ENCODE results near the gene FNIP1.
"Not testable (repeated sequence)": the region's sequence is repeated elsewhere in the genome, so short reads cannot be mapped to it uniquely, and the experiment has no call there.

FNIP1 gene

DNA sequence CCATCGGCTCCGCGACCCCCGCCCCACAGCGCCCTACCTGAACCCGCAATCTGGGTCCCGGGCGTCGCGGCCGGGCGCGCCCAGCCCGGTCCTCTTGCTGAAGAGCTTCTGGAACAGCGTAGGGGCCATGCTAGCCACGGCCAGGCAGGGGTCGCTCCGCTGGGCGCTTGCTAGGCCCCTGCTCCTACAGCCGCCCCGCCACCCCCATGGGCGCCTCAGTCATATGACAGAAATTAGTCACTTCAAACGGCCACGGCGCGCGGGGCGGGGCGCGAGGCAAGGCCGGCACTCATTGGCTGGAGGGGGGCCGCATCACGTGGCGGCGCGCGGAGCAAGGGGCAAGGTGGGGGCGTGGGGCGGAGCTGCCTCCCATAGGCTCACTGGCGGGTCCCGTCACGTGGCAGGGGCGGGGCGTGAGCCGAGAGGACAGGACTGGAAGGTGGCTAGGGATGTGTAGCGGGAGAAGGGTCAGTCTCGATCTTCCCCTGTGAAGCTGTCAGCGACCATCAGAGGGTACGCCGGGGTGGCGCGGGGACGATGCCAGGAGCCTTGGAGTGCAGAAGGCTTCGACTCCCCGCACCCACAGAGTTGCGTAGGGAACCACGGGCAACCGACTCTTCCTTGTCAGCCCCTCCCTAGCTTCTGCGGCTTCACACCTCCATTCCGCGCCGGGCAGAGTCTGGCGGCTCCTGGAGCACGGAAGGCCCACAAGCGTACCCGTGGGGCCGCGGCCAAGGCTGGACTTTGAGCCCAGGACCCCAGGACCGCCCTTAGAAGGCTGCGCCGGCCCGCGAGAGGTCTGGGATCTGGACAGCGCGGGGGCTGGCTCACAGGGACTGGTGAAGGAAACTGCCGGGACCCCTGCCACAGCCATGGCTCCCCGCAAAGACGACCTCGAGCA, at the start of gene FNIP1:
TSS of gene FNIP1 (minus strand) at position 225 of the 901 bp plus-strand sequence. CDS start at position 129, 96 bp downstream.
- peak; percentile 96 for DNase-seq (ENCODE audit: low spot score)

DNA sequence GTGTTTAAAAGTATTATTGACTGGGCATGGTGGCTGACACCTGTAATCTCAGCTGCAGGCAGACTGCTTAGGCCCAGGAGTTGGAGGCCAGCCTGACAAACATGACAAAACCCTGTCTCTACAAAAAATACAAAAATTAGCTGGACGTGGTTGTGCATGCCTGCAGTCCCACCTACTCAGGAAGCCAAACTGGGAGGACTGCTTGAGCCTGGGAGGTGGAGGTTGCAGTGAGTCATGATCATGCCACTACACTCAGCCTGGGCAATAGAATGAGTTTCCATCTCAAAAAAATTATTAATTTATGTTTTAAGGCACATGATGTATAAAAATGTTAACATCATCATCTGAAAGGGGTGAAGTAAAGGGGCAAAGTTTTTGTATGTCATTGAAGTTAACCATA, 49.7 kb upstream of the FNIP1 start:
- DNase-seq (ENCODE audit: low spot score): no peak

DNA sequence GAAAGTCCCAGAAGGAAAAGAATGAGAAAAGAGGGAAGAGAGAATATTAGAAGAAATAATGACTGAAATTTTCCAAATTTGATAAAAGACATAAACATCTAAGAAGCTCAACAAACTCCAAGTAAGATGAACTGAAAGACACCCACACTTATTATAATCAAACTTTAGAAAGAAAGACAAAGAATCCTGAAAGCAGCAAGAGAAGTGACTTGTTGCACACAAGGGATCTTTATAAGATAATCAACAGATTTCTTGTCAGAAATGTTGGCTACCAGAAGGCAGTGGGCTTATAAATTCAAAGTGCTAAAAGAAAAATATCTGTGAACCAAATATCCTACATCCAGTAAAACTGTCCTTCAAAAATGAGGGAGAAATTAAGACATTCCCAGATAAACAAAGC, 49.0 kb upstream of the FNIP1 start:
- no peak for DNase-seq (ENCODE audit: low spot score)

DNA sequence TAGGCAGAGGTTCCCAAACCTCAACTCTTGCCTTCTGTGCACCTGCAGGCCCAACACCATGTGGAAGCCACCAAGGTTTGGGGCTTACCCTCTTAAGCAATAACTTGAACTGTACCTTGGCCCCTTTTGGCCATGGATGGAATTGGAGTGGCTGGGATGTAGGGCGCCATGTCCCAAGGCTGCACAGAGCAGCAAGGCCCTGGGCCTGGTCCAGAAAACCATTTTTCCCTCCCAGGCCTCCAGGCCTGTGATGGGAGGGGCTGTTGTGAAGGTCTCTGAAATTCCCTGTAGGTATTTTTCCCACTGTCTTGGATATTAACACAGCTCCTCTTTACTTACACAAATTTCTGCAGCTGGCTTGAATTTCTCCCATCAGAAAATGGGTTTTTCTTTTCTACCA, 46.2 kb upstream of the FNIP1 start:
- not testable (repeated sequence) for DNase-seq (ENCODE audit: low spot score)

DNA sequence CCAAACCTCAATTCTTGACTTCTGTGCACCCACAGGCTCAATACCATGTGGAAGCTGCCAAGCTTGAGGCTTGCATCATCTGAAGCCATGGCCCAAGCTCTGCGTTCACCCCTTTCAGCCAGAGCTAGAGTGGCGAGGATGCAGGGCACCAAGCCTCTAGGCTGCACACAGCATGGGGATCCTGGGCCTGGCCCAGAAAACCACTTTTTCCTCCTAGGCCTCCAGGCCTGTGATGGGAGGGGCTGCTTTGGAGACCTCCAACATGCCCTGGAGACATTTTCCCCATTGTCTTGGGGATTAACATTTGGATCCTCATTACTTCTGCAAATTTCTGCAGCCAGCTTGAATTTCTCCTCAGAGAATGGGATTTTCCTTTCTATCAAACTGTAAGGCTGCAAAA, 35.9 kb upstream of the FNIP1 start:
- not testable (repeated sequence) for DNase-seq (ENCODE audit: low spot score)

DNA sequence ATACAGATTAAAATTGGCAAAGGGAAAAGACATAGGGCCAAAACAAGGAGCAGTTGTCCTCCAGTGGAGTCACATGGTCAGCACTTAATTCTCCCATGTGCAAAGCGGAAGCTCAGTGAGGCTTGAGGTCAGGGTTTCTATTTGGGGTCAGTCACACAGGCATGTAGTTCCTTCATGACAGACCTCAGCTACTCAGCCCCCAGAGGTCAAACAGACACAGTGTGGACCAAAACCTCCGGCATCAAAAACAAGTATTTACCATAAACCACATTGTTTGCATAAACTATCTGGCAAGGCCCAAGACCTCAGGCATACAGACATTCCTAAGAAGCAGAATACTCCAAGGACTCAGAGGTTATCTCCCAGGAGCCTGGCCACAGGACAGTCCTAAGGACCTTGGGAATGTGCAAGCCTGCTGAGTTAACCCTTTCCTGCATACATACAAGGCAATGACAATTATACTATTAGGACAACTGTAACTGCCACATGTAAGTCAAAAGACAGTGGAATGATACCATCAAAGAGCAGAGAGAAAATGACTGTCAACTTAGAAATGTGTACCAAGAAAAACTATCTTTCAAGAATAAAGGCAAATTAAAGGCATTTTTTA, 28.7 kb upstream of the FNIP1 start:
- no peak for DNase-seq (ENCODE audit: low spot score)

DNA sequence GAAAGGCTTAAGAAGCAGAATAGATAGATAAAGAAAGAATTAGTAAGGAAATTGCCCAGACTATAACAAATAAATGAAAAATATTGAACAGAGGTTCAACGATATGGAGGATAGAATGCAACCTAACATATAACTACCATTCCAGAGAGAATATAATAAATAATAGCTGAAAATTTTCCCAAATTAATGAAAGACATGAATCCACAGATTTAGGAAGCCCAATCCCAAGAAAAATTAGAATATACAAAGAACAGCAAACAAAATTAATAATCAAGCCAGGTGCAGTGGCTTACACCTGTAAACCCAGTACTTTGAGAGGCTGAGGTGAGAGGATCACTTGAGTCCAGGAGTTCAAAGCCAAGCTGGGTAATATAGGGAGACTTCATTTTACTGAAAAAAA, 27.8 kb upstream of the FNIP1 start:
- no peak for DNase-seq (ENCODE audit: low spot score)

DNA sequence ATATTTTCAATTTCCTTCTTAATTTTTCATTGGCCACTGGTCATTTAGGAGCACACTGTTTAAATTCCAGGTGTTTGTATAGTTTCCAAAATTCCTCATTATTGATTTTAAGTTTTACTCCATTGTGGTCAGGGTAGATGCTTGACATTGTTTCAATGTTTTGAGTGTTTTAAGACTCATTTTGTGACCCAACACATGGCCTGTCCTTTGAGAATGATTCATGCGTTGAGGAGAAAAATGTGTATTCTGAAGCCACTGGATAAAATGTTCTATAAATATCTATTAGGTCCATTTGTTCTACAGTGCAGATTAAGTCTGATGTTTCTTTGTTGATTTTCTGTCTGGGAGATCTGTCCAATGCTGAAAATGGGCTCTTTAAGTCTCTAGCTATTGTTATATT, 24.4 kb upstream of the FNIP1 start:
- no peak for DNase-seq (ENCODE audit: low spot score)

DNA sequence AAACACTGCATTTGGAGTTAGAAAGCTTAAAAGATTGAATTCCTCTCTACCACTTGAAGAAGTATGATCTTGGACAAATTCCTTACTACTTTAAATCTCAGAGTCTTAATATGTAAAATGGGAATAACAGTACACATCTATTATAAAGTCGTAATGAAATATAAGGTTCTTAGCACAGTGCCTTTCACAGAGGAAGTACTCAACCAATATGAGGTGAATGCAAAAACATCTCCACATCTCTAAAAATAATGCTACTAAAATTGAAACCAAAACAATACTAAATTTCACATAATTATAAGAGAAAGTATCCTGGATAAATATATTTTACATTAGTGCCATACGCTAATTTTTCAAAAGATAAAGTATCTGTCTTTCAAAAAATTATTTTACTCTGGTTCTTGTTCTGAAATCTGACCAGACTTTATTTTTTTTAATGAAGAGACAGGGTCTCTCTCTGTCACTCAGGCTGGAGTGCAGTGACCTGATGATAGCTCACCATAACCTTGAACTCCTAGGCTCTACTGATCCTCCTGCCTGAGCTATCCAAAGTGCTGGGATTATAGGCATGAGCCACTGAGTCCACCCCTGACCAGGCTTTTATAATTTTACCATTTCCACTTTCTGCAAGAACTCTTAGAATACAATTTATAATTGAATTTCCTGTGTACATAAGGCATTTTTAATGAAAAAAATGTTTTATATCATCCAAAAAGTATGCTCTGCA, 21.3 kb upstream of the FNIP1 start:
- DNase-seq (ENCODE audit: low spot score): no peak

DNA sequence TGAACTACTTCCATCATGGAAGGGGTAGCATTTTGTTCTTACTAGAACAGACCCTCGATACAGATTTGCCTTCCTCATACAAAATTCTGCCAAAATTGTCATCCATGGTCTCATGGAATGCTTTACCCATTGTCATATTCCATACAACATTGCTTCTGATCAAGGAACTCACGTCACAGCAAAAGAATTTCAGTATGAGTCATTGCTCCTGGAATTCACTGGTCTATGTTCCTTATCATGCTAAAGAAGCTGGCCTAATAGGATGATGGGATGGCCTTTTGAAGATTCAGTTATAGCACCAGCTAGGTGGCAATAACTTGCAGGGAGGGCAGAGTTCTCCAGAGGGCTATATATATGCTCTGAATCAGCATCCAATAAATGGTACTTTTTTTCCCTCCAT, 18.2 kb upstream of the FNIP1 start:
- no peak for DNase-seq (ENCODE audit: low spot score)

DNA sequence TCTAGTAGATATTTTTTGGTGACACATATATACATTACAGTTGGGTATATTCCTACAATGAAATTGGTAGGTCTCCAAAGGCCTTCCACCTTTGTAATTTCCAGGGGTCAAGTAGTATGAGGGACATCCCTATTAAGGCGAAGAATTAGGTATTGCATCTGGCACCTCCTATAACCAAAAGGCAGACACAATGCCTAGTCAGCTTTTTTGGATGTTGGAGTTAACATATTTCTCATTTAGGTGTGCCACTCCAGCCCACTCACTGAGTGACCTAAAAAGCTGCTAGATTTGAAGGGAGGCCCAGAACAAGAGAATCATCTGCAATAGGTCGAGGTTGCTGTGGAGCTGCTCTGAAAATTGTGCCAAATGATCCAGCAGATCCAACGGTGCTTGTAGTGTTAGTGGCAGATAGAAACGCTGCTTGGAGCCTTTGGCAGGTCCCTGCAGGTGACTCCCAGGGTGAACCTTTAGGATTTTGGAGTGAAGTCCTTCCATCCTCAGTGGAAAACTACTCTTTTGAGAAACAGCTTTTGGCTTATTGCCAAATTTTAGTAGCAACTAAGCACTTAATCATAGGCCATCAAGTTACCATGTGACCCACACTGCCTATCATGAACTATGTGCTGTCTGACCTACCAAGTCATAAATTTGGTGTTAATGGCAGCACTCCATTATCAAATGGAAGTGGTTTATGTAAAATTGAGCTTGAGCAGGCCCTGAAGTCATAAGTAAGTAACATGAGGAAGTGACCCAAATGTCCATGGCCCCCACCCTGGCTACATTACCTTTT, 15.7 kb upstream of the FNIP1 start:
- no peak for DNase-seq (ENCODE audit: low spot score)

DNA sequence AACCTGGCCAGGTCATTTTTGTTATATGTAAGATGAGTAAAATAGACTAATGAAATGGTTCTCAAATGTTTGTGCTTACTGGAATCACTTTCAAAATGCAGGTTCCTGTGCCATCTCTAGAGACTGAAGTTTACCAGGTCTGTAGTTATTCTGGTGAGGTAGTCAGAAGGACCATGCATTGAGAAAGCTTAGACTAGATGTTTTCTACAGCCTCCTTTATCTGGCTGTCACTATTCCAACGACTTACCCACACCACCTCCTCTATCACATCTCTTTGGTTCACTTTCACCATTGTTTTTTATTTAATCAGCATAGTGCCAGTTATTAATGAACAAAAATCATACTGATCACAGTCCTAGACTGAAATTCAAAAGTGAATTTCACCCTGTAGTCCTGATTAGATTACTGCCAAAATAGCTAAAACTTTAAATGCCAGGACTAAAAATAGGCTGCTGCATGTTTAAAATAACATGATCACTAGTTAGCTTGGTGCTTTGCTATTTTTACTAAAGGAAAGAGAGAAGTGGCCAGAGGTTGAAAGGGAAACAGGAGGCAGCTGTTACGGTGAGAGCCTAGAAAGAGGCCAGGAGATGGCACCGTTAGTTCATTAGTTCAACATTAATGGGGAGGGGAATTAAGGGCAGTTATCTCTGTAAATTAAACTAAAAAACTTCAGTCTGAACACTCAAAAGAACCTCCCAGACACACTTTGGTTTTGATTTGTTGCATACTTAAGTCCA, 13.9 kb upstream of the FNIP1 start:
- no peak for DNase-seq (ENCODE audit: low spot score)

DNA sequence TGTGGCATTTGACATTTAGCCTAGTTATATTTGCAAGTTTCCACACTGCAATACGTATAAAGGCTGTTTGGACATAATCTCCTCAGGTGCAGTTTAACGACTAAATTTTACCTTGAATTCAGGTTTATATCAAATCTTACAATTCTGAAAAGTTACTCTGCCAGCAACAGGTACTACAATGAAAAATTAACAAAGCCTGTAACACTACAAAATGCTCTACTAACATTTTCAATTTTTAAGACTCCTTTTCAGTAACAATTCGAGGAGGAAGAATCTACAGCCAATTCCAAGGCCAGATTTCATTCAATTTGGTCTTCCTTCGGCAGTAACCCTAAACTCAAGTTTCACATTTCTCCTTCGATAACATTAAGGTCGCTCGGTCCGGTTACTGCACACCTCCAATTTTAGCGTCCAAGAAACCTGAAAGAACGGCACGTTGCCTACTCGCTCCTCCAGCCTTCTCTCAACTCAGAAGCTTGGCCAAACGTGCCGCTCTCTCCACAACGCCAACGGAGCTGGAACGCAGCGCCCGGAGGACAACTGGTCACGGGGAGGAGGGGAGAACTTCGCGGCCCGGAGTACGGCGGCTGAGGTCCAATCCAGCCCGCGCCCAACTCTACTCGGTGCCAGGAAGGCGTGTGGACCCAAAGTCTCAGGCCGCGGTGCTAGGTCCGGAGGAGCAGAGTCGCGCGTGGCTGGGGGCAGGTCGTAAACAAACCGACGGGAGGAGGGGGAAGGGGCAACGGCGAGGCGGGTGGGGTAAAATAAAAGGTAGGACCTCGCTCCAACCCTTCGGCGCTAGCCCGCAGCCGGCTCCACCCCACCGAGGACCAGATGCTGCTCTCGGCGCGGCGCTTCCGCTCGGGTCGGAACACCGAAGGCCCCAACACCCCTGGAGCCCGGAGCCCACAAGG, 681 bp downstream of the FNIP1 start:
- peak; percentile 13 for DNase-seq (ENCODE audit: low spot score)

DNA sequence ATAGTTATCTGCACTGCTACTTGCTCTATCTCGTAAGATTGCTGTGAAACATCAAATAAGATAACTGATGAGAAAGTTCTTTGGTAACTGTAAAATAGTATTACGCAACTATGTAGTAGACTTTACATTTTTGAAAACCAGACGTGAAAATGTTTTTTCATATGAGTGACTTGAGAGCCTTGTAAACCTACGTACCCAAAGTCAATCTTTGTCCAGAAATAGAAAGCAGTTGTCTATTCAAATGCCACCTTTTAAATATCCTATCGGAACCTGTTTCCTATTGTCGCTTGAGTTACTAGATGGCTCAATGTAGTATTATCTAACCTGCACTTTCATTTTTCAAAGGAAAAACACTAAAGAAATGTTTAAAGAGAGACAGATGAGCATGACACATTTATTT, 1.6 kb downstream of the FNIP1 start:
- no peak for DNase-seq (ENCODE audit: low spot score)

DNA sequence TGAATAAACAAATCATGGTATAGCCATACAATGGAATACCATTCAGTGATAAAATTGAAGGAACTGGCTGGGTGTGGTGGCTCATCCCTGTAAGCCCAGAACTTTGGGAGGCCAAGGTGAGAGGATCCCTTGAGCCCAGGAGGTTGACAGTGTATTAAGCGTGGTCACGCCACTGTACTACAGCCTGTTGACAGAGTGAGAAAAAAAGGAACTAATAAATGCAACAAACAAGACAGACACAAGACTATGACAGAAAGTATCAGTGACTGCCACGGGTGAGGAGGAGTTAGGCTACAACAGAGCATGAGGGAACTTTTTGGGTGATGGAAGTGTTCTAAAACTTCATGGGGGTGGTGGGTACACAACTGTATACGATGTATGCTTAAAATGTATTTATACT, 2.2 kb downstream of the FNIP1 start:
- DNase-seq (ENCODE audit: low spot score): no peak

DNA sequence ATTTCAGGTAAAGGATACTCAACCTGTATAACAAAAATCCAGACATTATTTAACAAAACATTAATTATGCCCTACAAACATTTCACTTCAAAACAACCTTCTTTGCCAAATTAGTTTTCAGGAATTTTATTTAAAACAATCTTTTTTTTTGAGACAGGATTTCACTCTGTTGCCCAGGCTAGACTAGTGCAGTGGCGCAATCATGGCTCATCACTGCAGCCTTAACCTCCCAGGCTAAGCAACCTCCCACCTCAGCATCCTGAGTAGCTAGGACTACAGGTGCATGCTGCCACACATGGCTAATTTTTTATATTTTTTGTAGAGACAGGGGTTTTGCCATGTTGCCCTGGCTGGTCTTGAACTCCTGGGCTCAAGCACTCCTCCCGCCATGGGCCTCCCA, 3.9 kb downstream of the FNIP1 start:
- no peak for DNase-seq (ENCODE audit: low spot score)

DNA sequence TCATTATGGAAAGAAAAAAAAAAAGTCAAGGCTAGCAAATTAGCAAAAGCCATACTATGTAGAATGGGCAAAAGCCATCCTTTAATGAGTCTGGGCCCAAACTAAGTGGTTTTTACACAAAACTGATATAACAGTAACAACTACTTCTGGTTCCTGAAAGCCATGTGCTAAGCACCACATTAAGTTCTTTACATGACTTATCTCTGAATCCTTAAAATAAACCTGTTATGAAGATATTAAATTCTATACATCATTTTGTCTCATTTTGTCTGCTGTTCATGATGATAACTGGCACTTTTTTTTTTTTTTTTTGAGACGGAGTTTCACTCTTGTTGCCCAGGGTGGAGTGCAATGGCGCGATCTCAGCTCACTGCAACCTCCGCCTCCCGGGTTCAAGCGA, 5.0 kb downstream of the FNIP1 start:
- no peak for DNase-seq (ENCODE audit: low spot score)

DNA sequence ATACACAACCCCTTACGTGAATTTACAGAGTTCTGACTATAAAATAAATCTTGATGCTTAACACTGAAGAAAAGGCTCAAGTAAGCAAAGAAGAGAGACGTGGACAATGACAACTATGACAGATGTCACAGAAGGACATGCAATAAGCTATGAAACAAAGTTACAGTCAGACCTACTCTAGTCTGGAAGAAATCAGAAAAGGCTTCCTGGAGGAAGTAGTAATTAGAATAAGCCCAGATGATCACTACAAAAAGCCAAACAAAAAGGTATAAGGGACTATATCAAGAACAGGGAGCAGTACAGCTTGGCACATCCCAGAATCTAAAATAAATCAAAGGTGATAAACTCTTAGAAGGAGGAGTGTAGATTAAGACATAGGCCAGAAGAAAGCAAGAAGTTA, 6.3 kb downstream of the FNIP1 start:
- DNase-seq (ENCODE audit: low spot score): no peak

DNA sequence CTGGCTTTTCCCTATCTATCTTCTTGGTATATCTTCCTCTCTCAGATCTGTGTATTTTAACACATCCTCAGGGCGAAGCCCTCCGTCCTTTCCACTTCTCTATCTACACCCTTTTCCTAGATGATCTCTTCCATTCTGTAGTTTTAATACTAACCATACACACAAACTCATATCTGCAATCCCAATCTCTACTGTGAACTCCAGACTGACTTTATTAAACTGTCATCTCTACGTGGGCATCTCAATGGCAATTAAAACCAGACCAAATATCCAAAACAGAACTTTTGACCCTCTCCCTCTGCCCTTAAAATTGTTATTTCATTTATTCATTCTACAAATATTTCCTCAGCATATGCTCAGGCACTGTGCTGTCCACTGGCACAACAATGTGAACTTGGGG, 7.1 kb downstream of the FNIP1 start:
- no peak for DNase-seq (ENCODE audit: low spot score)

DNA sequence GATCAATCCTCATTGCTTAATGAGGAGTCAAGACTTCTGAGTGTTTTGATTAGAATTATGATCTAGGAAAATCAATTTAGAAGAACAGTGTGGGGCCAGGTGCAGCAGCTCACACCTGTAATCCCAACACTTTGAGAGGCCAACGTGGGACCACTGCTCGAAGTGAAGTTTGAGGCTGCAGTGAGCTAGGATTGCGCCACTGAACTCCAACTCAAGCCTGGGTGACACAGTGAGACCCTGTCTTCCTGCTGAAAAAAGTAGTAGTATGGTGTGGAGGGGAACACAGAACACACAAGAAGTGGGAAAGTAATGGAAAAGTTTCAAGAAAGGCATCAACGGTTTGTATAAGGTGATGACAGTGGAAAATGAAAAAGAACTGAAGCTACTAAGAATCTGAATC, 9.1 kb downstream of the FNIP1 start:
- no peak for DNase-seq (ENCODE audit: low spot score)

All from CD4-positive, alpha-beta T cell treated with Interleukin-6 at 100 ng/mL for 8 hours (primary cell).